HG03442 (cell line): ENCODE data around the gene MOB4.
"Not testable (repeated sequence)": the region's sequence is repeated elsewhere in the genome, so short reads cannot be mapped to it uniquely, and the experiment has no call there.

Experiments used
- ATAC-seq: cut with Tn5 transposase; IDR thresholded peaks from one replicate; pipeline ENCODE4 v1.9.1; 2021; ENCODE audit warnings: mild to moderate bottlenecking, moderate library complexity; ENCODE audit not compliant: unreplicated experiment

MOB4 gene

DNA sequence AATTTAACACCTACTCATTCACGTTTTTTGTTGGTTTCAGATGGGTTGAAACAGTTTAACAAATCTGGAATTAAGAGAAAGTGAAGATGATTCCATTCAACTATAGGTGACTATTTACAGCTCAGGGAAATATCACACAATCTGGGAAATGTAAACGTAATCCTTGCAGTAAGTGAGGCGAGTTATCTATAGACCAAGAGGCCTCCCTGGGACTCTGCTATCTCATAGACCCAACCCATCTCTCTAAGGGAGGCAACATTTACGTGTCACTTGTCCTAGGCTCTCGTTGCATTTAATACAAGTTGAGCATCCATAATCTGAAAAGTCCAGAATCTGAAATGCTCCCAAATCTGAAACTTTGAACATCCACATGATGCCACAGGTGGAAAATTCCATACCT lies 2.0 kb upstream of the MOB4 start:
- ATAC-seq = no peak

DNA sequence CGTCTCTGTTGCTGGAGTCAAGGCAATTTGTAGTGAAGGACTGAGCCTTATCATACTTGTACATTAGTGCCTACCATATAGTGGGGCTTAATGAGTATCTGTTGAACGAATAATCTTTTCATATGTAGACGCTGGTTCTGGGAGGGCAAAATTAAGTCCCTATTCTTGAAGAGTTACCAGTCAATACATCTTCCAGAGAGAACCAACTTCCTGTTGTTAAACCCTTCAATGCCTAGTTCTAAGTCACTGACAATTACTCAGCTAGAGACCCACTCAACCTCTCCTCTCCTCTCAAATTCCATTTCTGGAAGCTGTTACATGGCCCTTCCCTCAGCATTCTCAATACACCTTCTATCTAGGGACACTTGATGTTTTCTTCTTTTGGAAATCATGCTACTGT lies 1.1 kb upstream of the MOB4 start:
- ATAC-seq = no peak

GRCh38 chr2:197515315-197515738 lies 539 bp upstream of the MOB4 start:
- ATAC-seq = peak; percentile 0

DNA sequence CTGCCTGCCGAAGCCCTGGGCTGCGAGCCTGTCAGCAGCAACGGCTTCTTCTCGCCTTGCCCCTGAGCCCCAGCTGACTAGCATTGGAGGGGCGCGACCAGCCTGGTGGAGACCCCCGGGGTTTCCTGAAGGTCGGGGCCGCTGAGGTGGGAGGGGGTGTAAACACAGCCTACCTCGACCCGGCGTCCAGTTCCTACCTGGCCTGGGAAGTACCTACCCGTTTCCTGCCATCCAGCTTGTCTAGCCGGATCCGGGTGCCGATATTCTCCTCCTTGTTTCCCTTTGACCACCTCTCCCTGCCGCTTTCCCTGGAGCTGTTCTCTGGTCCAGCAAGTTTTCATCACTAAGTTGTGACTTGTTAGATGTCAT lies 511 bp downstream of the MOB4 start:
- ATAC-seq = peak; percentile 7

DNA sequence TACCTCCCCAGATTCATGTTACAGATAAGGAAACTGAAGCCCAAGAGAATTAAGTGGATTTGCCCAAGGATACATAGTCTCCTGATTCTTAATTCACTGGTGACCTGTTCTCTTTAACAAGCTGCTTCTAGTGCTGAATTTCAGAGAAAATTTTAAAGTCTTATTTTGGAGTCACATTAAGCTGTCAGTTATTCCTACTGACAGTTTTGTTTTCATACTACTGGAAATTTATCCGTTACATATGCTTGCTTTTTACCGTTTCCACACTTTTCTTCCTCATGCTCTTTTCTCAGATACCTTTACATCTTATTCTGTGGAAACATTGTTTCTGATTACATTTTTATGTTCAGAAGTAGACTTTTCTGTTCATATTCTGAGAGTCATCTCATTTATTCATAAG lies 1.3 kb downstream of the MOB4 start:
- no peak for ATAC-seq

DNA sequence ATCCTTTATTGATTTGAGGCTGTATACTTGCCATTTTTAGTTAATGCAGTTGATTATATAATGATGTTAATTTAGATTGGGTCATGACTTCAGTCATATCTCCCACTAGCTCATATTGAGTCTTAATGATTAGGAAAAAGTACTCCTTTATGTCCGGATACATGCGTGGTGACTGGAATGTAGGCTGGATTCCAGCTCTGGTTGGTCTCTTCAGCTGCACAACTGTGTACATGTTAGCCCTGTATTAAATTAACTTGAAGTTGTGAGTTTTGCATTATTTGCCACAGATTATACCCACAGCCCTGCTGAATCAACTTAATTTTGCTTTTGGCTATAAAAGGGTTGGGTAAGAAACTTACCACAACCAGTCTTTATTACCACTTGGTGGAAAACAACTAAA lies 22.5 kb downstream of the MOB4 start:
- ATAC-seq = no peak

DNA sequence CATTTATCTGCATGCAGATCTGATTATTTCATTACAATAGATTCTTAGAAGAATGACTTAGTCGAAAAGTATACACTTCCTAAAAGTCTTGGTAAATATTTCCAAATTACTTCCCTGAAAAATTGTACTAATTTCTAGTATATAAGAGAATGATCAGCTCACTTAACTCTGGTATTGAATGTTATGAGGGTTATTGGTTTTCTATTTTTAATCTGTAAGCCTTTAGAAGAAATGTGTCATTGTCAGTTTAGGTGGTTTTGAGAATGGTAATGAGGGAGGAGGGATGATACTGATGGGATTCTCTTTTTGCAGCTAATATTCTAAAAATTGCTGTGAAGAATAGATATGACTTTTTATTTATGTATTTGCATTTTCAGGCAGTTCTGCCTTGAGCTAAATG lies 23.9 kb downstream of the MOB4 start:
- no peak for ATAC-seq

DNA sequence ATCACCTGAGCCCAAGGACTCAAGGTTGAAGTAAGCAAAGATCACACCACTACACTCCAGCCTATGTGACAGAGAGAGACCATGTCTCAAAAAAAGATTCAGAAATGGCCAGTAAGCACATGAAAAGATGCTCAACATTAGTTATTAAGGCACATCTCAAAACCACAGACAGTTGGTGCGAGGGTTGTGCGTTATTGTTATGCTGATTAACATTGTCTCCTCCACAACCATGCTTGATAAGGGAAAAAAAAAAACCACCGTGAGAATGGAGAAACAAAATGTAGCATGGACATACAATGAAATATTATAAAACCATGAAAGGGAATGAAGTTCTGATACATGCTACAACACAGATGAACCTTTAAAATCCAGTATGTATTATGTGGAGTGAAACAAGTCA lies 27.3 kb downstream of the MOB4 start:
- no peak for ATAC-seq

- ATAC-seq = no peak
Measured at GRCh38 chr2:197547163-197547900, 31.5 kb downstream of the MOB4 start.

DNA sequence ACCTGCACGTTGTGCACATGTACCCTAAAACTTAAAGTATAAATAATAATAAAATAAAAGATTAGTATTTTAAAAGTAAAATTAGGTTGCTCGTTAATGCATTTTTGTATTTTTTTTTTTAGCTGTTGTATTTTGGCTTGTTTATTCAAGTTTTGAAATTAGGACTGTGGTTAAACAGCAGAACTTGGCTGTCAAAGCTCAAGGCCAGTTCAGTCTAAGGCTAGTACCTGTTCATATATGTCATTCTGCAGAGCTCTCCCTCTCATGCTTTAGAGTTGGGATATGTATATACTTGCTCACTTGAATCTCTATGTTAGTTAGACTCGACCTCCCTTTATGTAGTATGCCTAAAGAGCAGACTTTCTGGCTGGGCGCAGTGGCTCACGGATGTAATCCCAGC lies 32.7 kb downstream of the MOB4 start:
- no peak for ATAC-seq

DNA sequence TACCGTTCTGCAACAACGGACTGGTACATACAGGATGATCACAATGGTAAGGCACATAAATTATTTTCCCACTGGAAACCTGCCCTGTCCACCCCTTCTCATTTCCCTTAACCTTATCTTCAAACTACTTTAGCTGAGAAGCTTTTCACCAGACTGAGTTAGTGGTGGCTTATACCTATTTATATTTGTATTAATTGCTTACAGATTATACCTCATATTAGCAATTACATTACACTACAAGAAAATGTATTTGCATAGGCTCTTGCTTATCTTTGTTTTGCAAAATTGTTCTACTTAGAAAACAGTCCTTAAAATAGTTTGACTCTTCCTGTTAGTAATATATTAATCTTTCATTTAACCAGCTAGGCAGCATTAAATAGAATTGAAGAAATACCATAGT lies 35.4 kb downstream of the MOB4 start:
- ATAC-seq = not testable (repeated sequence)

DNA sequence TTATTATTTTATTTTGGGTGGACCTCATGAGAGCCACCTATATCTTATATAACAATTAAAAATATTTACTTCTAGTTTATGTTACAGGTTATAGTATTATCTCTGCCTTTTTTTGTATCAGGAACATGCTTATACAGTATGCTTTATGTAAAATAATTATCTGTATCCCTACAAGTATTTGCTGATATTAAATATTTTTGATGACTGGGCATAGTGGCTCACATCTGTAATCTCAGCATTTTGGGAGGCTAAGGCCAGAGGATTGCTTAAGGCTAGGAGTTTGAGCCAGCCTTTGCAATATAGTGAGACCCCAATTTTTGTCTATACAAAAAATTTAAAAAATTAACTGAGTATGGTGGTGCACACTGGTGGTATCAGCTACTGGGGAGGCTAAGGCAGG lies 39.6 kb downstream of the MOB4 start:
- no peak for ATAC-seq

DNA sequence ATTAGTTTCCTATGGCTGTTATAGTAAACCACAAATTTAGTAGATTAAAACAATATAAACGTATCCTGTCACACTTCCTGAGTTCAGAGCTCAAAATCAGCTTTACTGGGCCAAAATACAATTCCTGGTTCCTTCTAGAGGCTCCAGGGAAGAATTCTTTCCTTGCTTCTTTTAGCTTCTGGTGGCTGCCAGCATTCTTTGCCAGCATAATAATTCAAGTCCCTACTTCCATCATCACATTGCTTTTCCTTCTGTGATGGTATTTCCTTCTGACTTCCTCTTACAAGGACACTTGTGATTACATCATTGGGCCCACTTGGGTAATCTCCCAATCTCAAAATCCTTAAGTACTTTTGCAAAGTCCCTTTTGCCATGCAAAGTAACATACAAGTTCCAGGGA lies 40.6 kb downstream of the MOB4 start:
- ATAC-seq = no peak

- ATAC-seq = no peak
Measured at GRCh38 chr2:197558393-197558792, 42.5 kb downstream of the MOB4 start.

GRCh38 chr2:197559681-197560080 lies 43.8 kb downstream of the MOB4 start:
- no peak for ATAC-seq

- no peak for ATAC-seq
Measured at GRCh38 chr2:197560146-197560665, 44.3 kb downstream of the MOB4 start.

DNA sequence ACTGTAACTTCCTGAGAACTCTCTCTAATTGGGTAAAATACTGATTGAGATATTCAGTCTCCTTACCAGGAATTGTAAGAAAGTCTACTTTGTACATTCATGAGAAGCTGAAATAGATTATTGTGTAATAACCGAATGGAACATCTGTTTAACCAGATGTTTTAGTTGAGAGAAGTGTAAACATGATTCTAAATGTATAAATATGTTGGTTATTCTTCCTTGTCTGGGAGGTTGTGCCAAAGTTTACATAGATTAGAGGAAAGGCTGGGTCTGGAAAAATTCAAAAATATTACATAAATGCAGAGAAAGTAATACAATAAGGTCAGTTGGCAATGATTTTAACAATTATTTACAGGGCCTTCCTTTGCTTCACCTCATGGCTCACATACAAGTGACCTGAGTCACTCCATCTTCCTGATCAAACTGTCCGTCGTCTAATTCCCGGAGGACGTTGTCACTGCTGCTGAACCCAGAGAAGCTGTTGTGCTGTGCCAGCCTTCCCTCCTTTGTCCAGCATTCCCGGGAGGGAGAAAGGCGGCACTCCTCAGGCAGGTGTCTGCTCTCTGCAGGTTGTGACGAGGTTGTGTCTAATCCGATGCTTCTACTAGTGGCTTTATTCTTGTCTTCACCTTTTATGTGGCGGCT lies 55.9 kb downstream of the MOB4 start:
- no peak for ATAC-seq

- no peak for ATAC-seq
Measured at GRCh38 chr2:197573608-197574007, 57.7 kb downstream of the MOB4 start.

GRCh38 chr2:197575987-197576386 lies 60.1 kb downstream of the MOB4 start:
- no peak for ATAC-seq

- ATAC-seq = no peak
Measured at GRCh38 chr2:197576631-197577030, 60.8 kb downstream of the MOB4 start.

GRCh38 chr2:197577446-197577845 lies 61.6 kb downstream of the MOB4 start:
- no peak for ATAC-seq

DNA sequence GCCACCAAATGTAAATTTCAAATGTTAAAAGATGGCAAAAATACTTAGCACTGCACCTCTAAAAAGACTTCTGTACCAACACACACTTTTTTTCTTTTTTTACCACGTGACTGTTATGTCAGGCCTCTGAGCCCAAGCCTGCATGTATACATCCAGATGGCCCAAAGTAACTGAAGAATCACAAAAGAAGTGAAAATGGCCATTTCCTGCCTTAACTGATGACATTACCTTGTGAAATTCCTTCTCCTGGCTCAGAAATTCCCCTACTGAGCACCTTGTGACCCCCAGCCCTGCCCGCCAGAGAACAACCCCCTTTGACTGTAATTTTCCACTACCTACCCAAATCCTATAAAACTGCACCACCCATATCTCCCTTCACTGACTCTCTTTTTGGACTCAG lies 62.4 kb downstream of the MOB4 start:
- ATAC-seq = not testable (repeated sequence)

DNA sequence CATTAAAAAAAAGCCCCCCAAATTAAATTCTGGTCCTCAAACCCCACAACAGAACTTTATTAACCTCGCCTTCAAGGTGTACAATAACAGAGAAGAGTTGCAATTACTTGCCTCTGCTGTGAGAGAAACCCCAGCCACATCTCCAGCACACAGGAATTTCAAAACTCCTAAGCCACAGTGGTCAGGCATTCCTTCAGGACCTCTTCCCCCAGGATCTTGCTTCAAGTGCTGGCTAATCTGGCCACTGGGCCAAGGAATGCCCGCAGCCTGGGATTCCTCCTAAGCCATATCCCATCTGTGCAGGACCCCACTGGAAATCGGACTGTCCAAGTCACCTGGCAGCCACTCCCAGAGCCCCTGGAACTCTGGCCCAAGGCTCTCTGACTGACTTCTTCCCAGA lies 64.3 kb downstream of the MOB4 start:
- ATAC-seq = not testable (repeated sequence)
